Jurkat, Clone E6-1 (cell line): ENCODE data around the gene OR1I1.

ENCODE experiments used
- DNase-seq: peaks from one replicate; pipeline ENCODE4 v3.0.0-alpha.2; 2011; ENCODE audit warnings: low read depth, low spot score
- H3K4me3 ChIP-seq: 2 replicates; pipeline ENCODE4 v1.5.1; 2011; ENCODE audit warnings: mild to moderate bottlenecking, low read length, control low read depth, moderate library complexity

Gene OR1I1

DNA sequence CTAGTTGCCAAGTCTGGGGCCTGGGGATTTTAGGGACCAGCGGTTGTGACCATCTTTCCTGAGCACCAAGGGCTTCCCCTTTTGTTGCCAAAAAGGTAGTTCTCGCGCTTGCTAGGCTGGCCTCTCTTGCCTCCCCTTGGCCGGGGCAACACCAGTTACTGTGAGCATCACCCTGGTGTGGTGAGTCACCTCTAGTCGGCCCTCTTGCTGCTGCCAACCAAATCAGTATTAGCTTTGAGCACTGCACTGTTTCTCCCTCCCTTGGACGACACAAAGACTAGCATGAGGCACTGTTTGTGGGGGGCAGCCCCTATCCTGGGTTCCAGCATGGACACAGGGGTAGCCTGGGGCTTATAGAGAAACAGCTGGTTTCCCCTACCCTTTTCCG, 32.1 kb downstream of the OR1I1 start:
- no peak for DNase-seq
- no peak overlapping the region for H3K4me3 ChIP-seq

DNA sequence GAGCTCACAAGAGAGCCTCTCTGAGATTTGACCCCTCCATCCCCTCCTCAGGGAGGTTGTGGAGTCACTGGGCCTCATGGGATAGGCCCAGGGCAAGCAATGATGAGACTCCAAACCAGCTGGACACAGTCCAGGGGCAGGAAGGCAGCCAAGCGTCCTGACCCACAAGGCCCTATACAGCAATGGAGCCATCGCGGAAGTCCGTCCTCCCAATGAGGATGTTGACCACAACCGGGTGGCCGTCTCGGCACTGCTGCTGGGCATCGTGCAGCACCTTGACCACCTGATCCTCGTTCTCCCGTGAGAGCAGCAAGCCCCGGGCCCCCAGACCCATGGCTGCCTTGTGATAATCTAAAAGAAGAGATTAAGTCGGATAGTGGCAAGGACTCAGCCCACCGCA, 33.1 kb downstream of the OR1I1 start:
- H3K4me3 ChIP-seq, result no peak overlapping the region

DNA sequence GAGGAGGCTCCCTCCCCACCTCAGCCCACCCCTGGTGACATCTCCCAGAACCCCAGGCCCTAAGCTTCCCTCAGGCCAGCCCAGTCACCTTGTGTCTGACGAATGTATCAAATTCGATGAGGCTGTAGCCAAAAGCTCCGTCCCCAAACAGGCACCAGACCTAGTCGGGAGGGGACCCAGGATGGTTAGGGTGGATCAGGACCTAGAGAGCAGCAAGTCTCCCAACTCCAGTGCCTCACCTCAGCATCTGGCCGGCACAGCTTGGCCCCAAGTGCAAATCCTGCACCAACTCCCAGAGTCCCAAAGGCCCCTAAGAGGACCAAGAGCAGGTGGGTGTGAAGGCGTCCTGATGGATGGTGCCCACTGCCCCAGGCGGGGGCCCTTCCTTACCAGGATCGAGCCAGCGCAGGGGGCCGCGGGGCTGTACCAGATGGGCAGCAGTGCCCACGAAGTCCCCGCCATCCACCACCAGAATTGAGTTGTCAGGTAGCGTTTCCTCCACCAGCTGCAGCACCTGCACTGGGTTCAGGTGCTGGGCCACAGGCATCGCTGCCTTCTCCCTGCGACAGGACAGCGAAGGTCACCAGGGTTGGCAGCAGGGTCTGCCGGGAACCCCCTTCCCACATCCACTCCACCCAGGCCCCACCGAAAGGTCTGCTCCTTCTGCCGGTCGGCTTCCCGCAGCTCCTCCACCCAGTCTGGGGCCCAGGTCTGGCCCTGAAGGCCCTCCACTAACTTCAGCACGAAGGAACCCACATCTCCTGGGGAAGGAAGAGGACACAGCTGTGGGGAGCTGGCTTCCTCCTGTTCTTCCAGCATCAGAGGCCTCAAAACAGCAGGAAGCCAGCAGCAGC, 34.0 kb downstream of the OR1I1 start:
- no peak for DNase-seq
- no peak overlapping the region for H3K4me3 ChIP-seq

More for the DNA sequence above, 33.1 kb downstream of the OR1I1 start:
- DNase-seq, result no peak

DNA sequence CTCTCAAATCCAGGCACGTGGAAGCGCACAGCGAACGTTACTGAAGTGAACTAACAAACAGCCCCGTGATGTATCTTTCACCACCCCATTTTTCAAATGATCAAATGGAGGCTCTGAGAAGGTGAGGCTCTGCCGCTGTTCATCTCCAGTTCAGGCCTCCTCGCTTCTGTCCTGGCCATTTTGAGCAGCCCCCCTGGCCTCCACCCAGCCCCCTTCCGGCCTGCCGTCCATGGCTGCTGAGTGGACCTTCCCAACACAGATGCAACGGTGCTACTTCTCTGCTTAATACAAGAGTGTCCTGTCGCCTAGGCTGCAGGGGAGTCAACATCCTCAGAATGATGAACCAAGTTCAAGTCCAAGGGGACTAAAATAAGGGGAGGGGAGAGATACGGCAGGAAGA, 34.8 kb downstream of the OR1I1 start:
- no peak overlapping the region for H3K4me3 ChIP-seq
- no peak for DNase-seq

DNA sequence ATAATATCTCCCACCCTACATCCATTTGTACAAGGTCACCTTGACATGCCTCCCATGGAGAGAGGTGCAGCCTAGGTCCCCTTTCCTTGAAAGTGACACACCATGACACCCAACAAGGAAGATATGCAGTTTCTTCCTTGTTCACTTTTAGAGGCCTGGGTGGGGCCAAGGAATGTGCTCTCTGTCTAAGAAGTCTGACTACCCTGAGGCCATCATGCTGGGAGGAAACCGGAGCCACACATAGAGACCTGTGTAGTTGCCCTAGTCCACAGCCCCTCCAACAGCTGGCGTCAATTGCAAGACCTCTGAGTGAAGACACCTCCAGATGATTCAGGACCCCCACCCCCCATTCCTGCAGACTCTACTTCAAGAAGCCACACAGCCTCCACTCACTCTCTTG, 36.2 kb downstream of the OR1I1 start:
- no peak for DNase-seq

DNA sequence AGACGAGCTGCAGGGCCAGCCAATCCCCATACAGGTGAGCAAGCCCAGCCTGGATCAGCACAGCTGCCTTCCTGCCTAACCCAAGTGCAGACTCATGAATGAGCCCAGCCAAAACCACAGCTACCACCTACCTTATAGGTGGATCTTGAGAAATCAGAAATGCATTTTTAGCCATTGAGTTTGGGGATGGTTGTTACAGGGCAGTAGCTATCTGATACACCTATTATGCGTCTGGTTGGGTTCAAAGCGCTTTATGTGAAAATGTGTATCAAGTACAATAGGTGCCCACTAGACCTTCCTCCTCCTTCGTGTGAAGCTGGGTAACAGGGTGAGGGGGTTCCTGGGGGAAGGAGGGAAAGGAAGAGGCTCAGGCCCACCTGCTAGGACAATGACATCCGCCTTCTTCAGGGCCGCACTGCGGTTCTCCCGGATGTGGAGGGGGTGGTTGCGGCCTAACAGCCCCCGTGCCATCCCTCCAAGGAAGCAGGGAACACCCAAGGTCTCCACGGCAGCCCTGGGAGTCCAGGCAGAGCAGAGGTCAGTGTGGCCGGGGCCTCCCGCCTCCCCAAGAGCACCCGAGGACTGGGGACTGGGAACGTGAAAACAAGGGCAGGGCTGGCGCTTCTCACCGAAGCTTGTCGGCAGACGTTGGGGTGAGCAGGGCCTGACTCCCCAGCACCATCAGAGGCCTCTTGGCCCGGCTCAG, 36.9 kb downstream of the OR1I1 start:
- no peak for DNase-seq
- H3K4me3 ChIP-seq, result no peak overlapping the region

More for the DNA sequence above, 36.2 kb downstream of the OR1I1 start:
- H3K4me3 ChIP-seq, result no peak overlapping the region

DNA sequence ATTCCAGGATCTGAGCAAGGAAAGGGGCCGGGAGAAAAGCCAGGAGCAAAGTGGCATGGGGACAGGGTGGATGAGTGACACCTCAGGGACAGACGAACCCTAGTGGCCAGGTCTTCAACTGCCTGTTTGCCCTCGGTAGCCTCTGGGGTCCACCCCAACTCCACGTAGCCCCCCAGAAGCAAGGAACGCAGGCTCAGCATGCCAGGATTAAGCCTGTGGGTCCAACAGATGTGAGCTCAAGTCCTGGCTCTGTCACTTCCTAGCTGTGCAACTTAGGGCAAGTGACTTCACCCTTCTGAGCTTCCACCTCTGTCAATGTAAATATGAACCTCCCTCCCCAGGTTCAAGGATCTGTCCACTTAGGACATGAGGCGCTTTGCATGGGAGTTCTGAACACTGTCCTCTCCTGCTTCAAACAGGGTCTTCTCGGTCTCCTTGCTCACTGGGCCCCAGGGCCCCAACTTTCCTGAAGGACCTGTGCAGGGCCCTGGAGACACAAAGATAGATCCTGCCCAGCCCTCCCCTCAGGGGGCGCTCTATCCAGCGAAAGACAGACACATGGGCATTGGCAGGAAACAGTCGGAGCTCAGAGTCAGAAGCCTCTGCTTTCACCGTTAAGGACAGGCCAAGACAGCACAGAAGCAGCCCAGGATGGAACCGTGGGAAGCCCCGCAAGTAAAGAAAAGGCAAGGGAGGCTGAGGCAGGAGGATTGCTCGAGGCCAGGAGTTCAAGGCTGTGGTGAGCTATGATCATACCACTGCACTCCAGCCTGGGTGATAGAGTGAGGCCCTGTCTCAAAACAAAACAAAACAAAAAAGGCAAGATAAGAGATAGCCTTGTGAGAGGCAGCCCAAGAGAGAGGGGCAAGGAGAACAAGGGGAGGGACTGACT, 38.4 kb downstream of the OR1I1 start:
- DNase-seq, result no peak
- H3K4me3 ChIP-seq, result no peak overlapping the region

DNA sequence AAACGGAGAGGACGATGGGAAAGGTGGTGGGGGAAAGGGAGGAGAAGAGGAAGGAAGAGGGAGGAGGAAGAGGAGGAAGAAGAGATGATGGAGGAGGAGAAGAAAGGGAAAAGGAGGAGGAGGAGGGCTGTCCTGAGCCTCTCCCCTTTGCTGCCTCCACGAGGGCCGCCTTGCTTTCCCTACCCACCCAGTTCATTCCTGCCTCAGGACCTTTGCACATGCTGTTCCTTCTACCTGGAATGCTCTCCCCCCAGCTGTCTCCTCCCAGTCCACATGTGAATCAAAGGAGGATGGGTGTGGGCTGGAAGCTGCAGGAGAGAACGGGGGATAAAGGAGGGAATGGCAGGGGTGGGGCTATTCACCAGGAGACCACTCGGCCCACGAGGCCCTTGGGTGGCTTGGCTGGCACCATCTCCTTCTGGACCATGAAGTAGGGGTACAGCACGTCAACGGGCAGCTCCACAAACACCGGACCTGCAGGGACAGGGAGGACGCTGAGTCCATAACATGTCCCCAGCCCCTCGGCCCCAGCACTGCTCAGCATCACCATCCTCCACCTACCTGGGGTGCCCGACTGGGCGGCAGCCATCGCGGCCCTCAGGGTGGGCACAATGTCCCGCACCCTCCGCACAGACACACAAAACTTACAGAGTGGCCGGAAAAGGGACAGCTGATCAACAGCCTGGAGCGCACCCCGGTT, 40.5 kb downstream of the OR1I1 start:
- H3K4me3 ChIP-seq, result no peak overlapping the region
- no peak for DNase-seq

DNA sequence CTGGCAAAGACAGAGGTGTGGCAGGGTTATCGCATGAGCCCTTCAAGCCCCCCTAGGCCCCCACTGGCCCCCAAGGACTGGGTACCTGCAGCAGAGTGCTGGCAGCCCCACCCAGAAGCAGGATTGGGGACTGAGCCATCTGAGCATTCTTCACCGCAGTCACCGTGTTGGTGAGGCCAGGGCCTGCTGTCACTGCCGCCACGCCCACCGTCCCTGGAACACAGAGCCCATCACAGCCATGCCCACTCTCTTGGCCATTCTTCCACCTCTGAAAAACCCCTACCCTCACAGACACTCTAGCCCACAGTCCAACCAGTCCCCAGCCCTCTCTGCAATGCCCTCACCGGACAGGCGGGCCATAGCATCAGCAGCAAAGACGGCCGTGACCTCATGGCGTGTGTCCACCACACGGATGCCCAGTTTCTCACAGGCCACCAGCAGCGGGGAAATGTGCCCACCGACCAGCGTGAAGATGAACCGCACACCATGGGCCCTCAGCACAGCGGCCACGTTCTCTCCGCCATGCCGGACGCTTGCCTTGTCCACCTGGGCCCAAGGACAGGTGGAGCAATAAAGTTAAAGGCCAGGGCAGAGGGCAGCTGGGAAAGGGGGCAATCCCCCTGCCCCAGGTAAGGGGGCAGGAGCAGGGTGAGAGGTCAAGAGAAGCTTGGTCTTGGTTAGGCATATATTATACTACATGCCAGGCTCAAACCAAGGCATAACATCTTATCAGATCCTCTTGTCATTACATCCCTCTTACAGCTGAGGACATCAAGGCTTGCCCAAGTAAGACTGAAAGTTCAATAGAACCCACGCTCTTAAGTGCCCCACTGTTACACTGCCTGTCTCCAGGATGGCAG, 41.2 kb downstream of the OR1I1 start:
- H3K4me3 ChIP-seq, result no peak overlapping the region
- DNase-seq, result no peak

DNA sequence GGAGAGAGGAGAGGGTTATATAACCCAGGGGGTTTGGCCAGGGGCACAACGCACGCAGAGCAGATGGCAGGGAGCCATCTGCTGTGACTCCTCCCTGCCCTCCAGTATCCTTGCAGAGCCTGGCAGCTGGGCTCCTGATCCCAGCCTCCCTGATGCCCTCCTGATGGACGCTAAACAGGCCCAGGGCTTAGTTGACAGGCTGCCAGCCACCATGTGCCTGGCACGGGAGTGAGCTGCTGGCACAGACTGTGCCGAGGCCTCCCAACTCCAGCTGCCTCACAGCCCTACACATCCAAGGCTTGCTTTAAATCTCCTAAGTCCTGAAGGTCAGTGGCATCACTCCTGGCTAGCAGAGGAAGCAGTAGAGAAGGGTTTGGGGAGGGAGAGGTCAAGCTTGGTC, 41.9 kb downstream of the OR1I1 start:
- DNase-seq, result no peak
- H3K4me3 ChIP-seq, result peak overlapping the region; percentile 75; the same call in 1 of the 2 replicates

DNA sequence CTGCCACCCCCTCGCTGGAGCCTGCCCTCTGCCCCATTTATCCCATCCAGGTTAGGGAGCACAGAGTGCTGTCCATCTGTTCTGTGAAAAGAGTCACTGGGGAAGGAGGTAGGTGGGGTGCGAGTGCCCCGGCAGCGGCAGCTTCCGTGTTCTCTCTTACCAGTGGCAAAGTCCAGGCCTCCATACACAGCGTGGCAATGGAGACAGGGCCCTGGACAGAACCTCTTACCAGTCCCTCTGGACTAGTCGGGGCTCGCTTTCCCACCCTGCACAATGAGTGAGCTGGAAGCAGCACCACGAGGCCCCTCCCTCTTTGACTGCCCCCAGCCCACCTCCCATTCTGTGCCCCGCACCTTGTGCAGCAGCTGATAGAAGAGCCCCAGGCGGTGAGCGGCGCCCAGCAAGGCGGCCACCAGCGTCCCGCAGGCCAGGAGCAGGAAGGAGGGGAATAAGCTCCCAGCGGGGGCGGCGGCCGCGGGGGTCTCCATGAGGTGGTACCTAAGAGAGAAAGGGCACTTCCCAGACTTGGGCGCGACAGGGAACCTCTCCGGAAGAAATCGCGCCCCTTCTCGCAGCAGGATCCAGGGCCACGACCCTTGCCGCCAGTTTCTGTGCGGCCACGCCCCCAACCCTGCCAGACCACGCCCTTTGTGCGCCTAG, 42.7 kb downstream of the OR1I1 start:
- H3K4me3 ChIP-seq, result peak overlapping the region; percentile 75
- DNase-seq, result no peak

DNA sequence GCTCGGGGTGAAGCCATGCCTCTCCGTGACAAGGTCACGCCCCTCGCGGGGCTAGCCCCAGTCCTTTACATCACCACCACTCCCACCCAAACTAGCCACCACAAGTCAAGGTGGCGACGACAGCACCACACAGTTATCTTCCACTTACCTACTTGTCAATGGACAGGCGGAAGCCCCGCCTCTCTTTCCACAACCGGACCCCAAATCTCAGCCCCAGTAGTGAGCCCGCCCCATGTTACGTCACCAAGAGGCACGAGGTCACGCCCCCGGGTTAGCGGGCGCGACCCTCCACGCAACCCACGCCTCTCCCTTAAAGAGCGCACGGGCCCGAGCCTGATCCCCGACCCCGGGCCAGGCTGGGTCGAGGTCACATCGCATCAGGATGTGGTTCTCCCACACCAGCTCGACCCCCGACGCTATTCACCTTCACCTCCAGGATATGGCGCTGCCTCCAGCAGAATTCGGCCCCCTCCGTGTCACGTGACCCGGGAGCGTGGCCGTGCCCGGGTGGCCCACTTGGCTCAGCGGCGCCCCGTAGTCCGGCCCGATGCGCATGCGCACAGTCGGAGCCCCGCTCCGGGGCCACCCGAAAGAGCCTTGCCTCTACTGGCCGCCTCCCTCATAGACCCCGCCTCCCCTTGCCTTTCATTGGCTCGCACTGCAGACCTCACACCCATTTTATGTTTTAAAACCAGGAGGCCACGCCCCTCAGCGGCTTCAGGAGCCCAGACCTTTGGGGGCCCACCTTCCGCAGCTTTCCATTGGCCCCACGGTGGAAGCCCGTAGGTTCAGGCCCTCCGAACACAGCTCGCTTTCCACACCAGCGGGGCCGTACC, 43.4 kb downstream of the OR1I1 start:
- peak overlapping the region; percentile 75 for H3K4me3 ChIP-seq
- DNase-seq, result peak; percentile 98

DNA sequence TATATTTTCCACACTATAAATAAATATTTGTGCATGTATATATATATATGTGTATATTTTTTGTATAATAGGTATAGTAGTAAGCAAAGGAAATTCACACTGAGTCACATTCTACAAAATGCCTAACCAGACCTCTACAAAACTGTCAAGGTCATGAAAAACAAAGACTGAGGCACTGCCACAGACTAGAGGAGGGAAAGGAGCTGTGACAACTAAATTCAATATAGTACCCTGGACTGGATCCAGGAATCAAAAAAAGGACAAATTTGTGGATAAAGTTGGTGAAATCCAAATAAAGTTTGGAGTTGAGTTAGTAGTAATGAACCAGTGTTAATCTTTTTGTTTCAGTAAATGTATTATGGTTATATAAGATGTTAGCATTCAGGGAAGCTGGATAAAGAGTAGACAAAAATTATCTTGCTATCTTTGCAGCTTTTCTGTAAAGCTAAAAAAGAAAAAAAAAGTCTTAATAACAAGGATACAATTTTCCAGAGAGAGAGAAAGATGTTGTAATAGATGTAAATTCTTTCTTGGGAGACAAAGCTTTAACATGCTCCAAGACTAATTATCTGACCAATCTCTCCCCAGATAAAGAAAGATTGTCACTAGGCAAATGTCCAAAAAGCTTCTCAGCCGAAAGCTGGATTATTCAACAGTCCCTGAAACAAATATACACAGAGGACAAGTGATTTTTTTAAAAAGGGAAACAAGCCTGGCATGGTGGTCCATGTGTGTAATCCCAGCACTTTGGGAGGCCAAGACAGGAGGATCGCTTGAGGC, 44.3 kb downstream of the OR1I1 start:
- H3K4me3 ChIP-seq, result peak overlapping the region; percentile 75

DNA sequence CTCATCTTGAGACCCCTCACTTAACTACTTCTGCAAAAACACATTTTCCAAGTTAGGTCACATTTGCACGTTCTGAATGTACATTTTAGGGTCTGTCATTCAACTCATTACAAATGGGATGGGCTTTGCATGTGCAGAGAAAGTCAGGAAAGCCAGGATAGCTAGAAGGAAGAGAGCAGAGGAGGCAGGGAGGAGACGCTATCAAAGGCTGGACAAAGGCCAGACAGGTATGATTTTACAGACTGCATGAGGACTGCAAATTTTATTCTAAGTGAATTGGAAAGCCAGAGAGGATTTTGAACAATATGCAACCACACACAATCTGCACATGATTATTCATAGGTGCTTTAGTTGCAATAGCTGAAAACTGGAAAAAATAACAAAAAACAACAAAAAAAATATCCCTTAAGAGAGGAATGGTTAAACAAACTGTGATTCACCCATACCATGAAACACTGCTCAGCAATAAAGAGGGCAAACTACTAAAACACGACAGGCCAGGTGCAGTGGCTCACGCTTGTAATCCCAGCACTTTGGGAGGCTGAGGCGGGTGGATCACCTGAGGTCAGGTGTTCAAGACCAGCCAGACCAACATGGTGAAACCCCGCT, 46.3 kb downstream of the OR1I1 start:
- DNase-seq, result no peak
- no peak overlapping the region for H3K4me3 ChIP-seq

More for the DNA sequence above, 44.3 kb downstream of the OR1I1 start:
- DNase-seq, result no peak

DNA sequence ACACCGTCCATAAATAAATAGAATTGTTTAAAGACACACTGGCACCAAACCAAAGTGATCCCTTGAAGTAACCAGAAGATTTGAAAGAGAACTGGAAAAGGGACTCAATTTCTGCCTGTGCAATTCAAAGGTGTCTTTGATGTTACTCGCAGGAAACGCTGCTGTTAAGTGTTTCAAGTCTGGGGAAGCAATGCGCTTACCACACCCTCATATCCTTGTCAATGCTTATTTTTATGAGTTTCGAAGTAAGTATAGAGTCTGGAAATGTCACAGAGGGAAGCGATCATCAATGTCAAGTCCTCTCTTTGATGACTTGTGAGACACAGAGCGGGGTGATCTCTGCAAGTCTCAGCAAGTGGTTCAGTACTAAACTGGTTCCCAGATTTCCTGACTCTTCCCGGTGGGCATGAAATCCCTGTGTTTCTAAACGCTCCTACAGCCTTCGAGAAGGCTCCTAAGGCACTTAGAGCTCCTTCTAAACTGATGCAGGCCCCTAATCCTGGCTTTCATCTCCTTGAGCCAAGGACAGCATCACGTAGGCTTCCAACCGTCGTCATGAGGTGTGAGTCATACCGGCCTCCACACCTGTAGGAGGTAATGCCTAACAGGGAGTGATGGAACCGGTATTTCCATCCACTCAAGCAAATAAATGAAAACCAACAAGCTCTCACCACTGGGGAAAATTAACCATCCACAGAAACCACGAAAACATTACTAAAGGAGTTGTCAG, 48.0 kb downstream of the OR1I1 start:
- no peak overlapping the region for H3K4me3 ChIP-seq
- DNase-seq, result peak; percentile 77
